K562 (cell line): ENCODE measurements around the gene SDS.

Experiments
- HDGF ChIP-seq: fragments of 450-650 bp; IDR thresholded peaks from 2 replicates; pipeline ENCODE4 v1.6.1; 2016
- ID3 ChIP-seq, 2 experiments: fragments of 250-450 bp in 1 of 2; fragments of 450-650 bp in 1 of 2; sonication (Bioruptor Pico) in 1 of 2; IDR thresholded peaks; 2 replicates each; pipeline versions ENCODE4 v1.6.1 to v1.8.0; 2016 to 2021; ENCODE audit warnings: mild to moderate bottlenecking in 2 of 2, moderate library complexity in 2 of 2, missing compliant biosample characterization in 1 of 2, missing genetic modification characterization in 1 of 2
- MAZ ChIP-seq, 2 experiments: fragments of 450-650 bp in 1 of 2; sonication (generic) in 1 of 2; formaldehyde crosslinking; IDR thresholded peaks in 1 of 2; conservative IDR thresholded peaks in 1 of 2; 2 replicates each; pipeline versions ENCODE4 v1.4.0 to v1.5.0; 2020; ENCODE audit warnings: mild to moderate bottlenecking in 1 of 2, missing genetic modification reagents in 1 of 2
- MTA1 ChIP-seq: fragments of 450-650 bp; IDR thresholded peaks from 2 replicates; pipeline ENCODE4 v1.6.1; 2017; ENCODE audit warnings: borderline replicate concordance
- POLR2AphosphoS5 ChIP-seq: IDR thresholded peaks from 2 replicates; pipeline ENCODE4 v1.6.1; 2011; ENCODE audit warnings: mild to moderate bottlenecking, low read depth, low read length, moderate library complexity; ENCODE audit not compliant: control insufficient read depth, insufficient read depth

- no peak for TF ChIP-seq MAZ (CRISPR knock-in tag; conservative IDR thresholded peaks at IDR 0.05 in 1 of 2, IDR thresholded peaks at IDR 0.05 in 1 of 2)
- TF ChIP-seq MTA1, result no peak
- no peak for TF ChIP-seq HDGF
- TF ChIP-seq ID3 (CRISPR knock-in tag; IDR thresholded peaks at IDR 0.05), result no peak
- TF ChIP-seq ID3 (tag; IDR thresholded peaks at IDR 0.05), result no peak
- no peak for TF ChIP-seq POLR2AphosphoS5
Measured at GRCh38 chr12:113428482-113428881, 24.8 kb upstream of the SDS start.
